ENCODE data around the gene SSR2.
"Not testable (repeated sequence)": the region's sequence is repeated elsewhere in the genome, so short reads cannot be mapped to it uniquely, and the experiment has no call there.

The SSR2 gene

GRCh38 chr1:156048663-156049258 lies 28.0 kb upstream of the SSR2 start:
- FAIRE-seq (no peak), DNase-seq (ENCODE audit: low spot score) (no peak)

DNA sequence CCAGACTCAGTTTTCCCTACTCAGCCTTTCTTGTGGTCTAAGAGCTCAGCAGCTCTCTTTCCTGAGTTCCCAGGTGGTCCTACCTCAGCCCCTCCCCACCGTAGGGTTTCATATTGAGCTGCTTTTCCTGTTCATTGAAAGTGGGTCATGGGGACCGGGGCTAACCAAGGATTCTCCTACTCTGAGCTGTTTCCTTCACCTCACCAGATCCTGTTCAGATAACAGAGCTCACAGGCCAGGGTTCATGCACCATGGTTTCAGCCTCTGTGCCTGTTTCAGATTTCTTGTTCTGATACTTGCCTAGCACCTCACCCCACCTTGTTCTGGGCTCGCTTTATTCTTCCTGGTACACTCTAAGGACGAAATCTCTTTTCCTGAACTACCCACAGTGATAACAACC lies 24.3 kb upstream of the SSR2 start:
- no peak for DNase-seq (ENCODE audit: low spot score)

GRCh38 chr1:156042828-156043227 lies 22.1 kb upstream of the SSR2 start:
- no peak for DNase-seq (ENCODE audit: low spot score)
- FAIRE-seq, result no peak

More for the DNA sequence above, 24.3 kb upstream of the SSR2 start:
- no peak for FAIRE-seq

DNA sequence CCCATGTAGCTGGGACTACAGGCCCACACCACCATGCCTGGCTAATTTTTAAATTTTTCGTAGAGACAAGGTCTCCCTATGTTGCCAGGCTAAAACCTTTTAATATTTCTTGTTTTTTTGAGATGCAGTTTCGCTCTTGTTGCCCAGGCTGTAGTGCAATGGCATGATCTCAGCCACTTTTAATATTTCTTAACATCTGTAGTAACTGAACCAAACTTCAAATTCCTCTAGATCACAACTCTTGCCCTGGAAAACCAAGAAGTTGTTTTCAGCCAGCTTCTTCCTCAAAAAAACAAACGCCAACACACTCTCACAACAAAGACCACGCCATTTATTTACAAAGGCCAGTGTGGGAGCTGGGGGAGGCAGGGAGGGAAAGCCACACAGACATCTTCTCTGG lies 14.2 kb upstream of the SSR2 start:
- not testable (repeated sequence) for DNase-seq (ENCODE audit: low spot score); FAIRE-seq

- no peak for FAIRE-seq
- no peak for DNase-seq (ENCODE audit: low spot score)
Measured at GRCh38 chr1:156033011-156033410, 12.3 kb upstream of the SSR2 start.

GRCh38 chr1:156026588-156026987 lies 5.8 kb upstream of the SSR2 start:
- DNase-seq (ENCODE audit: low spot score), result no peak
- no peak for FAIRE-seq

DNA sequence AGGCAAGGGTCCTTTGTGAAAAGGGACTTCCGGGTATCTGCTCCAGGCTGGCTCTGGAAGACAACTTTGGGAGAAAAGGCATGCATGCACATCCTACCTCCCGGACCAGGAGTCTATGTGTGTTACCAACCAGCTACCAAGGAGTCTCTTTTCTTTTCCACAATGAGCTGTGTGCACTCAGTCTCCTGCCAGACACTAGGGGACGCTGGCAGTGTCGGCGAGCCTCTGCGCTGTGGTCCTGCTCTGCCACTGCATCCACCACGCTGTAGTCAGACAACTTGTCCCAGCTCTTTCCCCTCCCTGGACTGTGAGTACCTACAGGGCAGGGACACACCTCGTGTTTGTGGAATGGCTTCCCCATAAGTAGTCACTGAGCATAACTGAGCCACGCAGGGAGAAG lies 5.1 kb upstream of the SSR2 start:
- DNase-seq (ENCODE audit: low spot score), result no peak
- FAIRE-seq, result no peak

DNA sequence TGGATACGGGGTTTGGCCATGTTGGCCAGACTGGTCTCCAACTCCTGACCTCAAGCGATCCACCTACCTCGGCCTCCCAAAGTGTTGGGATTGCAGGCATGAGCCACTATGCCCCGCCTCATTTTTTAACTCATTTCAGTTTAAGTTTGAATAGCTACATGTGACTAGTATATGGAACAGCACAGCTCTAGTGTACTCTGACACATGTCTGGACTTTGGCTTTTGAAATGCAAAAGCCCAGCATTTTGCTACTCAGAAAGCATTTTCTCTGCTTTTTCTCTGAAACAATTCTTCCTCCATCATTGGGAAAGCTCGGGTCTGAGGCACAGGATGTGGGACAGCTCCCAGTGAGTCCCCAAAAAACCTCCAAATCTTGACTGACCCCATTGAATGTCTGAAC lies 4.0 kb upstream of the SSR2 start:
- DNase-seq (ENCODE audit: low spot score), result no peak
- no peak for FAIRE-seq

DNA sequence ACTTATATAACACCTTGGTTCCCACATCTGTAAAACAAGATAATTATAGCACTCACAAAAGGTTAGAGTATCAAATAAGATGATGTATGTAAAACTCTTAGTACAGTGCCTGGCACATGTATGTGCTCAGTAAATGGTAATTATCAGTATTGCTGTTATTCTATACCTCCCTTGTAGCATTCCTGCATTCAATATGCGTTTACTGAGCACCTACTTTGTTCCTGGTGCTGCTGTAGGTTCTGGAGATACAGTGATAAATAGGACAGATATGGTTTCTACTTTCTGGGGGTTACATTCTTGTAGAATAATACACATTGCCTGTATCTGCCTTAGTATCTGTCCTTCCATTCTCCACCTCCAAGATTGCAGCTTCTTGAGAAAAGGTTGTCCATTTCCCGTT lies 1.2 kb upstream of the SSR2 start:
- DNase-seq (ENCODE audit: low spot score) (no peak), FAIRE-seq (no peak)

GRCh38 chr1:156021093-156021428 lies 310 bp upstream of the SSR2 start:
- DNase-seq (ENCODE audit: low spot score), result no peak

DNA sequence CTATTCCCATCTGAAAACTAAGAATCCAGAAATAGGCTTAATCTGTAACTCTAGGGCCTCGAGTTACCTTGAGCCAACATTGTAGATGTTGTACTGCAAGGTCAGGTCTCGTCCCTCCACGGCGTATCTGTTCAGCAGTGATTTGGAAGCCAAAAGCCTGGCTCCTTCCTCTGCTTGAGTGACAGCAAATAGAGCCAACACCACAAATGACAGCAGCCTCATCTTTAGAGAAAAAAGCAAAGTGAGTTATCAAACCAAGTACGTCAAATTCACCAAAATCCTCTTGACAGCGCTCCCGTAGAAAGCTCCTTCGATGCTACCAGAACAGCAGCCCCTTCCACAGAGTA lies 832 bp downstream of the SSR2 start:
- no peak for FAIRE-seq
- no peak for DNase-seq (ENCODE audit: low spot score)

More at GRCh38 chr1:156021093-156021428, 310 bp upstream of the SSR2 start:
- FAIRE-seq, result no peak

DNA sequence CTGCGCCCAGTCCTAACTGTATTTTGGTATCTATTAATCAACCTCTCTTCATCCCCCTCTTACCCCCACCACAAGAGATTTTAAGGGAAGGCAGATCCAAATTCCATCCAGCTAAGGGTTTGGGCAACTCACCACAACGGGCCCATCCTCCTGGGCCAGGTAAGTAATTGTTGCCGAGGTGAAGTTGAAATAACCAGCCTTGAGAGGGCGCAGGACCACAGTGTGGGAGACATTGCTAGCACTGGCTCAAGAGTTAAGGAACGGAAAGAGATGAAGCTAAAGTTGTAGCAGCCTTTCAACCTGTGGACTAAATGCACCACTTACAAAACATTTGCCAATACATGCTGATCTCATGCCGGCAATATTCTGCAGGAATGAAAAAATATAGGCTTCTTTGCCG lies 5.9 kb downstream of the SSR2 start:
- FAIRE-seq (no peak), DNase-seq (ENCODE audit: low spot score) (no peak)

- no peak for FAIRE-seq
- DNase-seq (ENCODE audit: low spot score), result no peak
Measured at GRCh38 chr1:156012051-156012817, 8.5 kb downstream of the SSR2 start.

DNA sequence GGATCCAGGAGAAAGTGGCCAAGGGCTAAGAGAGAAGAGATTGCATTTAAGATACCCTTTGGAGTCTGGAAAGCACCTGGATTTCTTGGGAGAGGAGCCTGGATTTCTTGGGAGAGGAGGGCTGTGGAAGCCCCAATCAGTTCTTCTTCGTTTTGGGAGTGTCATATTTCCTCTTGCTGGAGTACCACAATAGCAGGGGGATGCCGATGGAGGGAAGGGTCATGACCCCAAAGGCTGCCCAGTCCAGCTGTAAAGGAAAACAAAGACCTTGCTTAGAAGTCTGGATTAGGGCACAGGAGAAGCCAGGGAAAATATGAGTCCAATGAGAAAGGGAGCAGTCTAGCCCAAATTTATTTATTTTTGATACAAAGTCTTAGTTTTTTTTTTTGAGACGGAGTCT lies 11.3 kb downstream of the SSR2 start:
- no peak for DNase-seq (ENCODE audit: low spot score)
- FAIRE-seq, result no peak

DNA sequence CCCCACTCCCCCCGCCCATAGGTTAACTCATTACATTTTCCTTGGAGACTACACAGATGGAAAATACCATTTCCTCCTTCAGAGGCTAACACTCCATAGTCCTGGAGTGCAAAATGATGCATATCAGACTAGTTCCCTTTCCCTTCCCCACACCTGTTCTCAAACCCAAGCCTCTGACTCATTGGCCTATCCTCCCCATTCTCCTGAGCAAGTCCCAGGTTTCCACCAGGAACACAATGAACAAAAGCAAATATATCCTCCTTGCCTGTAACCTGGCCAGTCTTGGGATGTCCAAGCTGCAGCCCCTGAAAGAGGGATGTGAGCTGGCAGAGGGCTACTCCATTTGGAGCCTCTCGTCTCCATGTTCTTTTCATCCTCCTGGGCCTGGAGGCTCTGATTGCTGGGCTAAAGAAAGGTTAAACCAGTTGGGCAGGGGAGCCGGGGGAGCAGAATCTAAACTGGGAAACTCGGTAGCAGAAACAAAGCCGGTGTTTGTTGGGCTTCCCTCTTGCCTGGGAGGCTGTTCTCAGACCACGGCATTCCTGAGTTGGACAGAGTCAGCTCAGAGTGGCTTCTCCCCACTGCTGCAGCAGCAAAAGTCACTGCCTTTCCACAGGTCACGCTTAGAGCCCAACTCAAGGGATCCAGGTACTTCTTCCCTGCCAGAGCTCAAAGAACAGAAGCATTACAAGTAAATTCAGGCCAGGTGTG lies 13.9 kb downstream of the SSR2 start:
- FAIRE-seq, result no peak

DNA sequence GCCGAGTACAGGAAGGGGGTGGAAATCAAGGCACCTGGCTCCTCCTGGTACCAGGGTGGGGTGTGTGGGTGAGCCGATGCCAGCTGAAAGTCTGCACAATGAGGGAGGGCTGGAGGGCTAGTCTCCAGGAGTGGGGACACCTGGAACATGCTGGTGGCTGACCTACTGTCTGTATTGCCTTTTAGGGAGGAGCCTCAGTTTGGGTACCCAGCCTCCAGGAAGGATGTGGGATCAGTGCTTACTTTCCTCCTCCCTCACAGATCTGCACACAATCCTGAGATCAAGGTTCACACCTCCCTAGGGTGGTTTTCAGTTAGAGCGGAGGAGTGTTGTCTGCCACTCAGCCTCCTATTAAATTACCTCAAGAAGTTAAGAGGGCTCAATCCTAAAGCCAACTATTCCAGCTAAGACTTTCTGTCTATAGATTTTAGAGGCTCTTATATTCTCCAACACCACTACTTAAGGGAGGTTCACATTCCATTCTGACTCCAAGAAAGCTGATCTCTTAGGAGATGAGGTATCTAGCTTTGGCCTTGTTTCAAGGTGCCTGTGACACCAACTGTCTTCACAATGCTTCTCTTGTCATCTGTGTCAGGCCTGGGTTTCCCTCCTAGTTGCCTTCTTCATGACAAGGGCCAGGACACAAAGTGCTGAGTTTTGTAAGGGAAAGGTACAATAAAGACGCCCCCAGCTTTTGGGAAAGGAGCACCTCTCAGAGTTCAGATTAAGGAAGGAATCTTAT lies 15.7 kb downstream of the SSR2 start:
- no peak for DNase-seq (ENCODE audit: low spot score)
- FAIRE-seq, result no peak

More for the DNA sequence above, 13.9 kb downstream of the SSR2 start:
- DNase-seq (ENCODE audit: low spot score), result no peak

GRCh38 chr1:156003923-156004188 lies 16.9 kb downstream of the SSR2 start:
- FAIRE-seq, result no peak
- no peak for DNase-seq (ENCODE audit: low spot score)

GRCh38 chr1:156002188-156002911 lies 18.4 kb downstream of the SSR2 start:
- no peak for FAIRE-seq

DNA sequence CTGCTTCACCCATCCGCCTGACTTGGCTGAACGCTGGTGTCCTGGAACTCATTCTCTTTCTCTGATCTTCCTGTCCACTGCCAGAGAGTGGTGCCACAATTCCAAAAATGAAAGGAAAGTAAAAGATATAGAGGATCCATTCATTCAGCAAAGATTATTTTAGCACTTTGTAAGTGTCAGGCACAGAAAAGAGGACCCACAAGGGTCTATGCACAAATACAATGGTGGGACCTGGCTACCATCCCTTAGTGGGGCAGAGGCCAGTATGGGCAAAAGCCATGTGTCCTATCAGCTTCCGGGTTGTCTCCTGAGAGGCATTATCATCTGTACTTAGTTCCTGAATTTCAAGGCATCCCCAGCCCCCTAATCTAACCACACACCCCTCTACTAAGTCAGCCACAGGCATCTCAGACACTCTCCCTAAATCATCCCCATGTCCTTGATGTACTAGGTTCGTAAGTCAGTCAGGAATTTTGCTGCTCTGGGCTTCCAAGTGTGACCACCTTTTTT lies 19.0 kb downstream of the SSR2 start:
- FAIRE-seq (no peak), DNase-seq (ENCODE audit: low spot score) (no peak)

More at GRCh38 chr1:156002188-156002911, 18.4 kb downstream of the SSR2 start:
- DNase-seq (ENCODE audit: low spot score), result no peak

DNA sequence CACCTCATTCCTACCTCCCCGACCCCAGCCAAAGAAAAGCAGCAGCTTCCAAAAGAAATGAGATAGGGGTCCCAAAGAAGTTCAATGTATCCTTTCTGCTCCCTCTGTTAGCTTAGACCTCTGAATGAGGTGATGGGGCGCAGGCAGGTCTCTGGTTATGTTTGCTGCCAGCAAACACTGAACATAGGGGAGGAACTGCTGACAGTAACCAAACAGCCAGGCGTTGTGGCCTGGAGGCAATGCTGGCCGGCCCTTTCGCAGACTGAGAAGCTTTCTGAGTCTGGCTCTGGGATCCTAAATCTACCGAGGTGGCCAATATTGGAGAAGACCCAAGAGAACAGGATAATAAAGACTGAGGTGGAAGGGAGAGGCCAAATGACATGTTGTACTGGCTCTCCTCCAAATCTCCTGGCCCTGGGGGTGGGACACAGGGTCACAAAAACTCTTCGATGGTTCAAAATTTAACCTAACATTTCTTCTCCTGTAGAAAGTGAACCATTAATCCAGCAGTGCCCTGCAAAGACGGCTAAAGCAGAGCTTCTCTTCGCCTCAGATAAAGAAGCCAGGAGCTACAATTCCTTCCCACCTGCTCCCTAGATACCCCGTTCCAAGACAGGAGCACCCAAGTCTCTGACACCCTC lies 19.6 kb downstream of the SSR2 start:
- DNase-seq (ENCODE audit: low spot score) (no peak), FAIRE-seq (no peak)

- DNase-seq (ENCODE audit: low spot score) (no peak), FAIRE-seq (no peak)
Measured at GRCh38 chr1:155999964-156000363, 20.8 kb downstream of the SSR2 start.
